ENCODE measurements around the gene GPR15. TPM values are rescaled to one million over a fixed set of nuclear protein-coding genes. Genes with fewer than 3 reads are reported as not detected.

The GPR15 gene
- total RNA-seq, 3 donors from 2014 or later (not counting 1 experiment from before 2014, with no cell fraction given), result 0.97 to 32.8 (median 1.5) TPM

GRCh38 chr3:98564282-98565005 is 32.7 kb downstream of the GPR15 start:
- TF ChIP-seq, protein P1, sequence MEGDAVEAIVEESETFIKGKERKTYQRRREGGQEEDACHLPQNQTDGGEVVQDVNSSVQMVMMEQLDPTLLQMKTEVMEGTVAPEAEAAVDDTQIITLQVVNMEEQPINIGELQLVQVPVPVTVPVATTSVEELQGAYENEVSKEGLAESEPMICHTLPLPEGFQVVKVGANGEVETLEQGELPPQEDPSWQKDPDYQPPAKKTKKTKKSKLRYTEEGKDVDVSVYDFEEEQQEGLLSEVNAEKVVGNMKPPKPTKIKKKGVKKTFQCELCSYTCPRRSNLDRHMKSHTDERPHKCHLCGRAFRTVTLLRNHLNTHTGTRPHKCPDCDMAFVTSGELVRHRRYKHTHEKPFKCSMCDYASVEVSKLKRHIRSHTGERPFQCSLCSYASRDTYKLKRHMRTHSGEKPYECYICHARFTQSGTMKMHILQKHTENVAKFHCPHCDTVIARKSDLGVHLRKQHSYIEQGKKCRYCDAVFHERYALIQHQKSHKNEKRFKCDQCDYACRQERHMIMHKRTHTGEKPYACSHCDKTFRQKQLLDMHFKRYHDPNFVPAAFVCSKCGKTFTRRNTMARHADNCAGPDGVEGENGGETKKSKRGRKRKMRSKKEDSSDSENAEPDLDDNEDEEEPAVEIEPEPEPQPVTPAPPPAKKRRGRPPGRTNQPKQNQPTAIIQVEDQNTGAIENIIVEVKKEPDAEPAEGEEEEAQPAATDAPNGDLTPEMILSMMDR (IDR thresholded peaks at IDR 0.05), result no peak
- peak overlapping the region; percentile 32 for H3K4me3 Mint-ChIP-seq
- peaks cover 45% of the 10 kb centered on the region for H3K4me1 ChIP-seq (ENCODE audit: control insufficient read depth, insufficient read depth, low read length)
- whole genome bisulfite sequencing (ENCODE audit: insufficient coverage), result 50% methylated on average over 2 of the region's 7 CpGs
- ATAC-seq (peak; percentile 62 to 80 (median 74)), DNase-seq (peak; percentile 28 to 81)
- H3K36me3 Mint-ChIP-seq, result no peaks in the 10 kb centered on the region
- no peaks in the 10 kb centered on the region for H3K9me3 Mint-ChIP-seq
- H3K9me3 ChIP-seq (ENCODE audit: control insufficient read depth, insufficient read depth, low read length), result no peaks in the 10 kb centered on the region
- H3K27ac ChIP-seq (ENCODE audit: low read length), result peak overlapping the region; percentile 92
- no peaks in the 10 kb centered on the region for H3K27me3 ChIP-seq (ENCODE audit: control insufficient read depth, insufficient read depth, low read length)
- H3K4me1 Mint-ChIP-seq, result peaks cover 70 to 71% of the 10 kb centered on the region in 2 donors
- peak overlapping the region; percentile 90 to 91 for H3K27ac Mint-ChIP-seq
- H3K36me3 ChIP-seq (ENCODE audit: control insufficient read depth, insufficient read depth, low read length), result no peaks in the 10 kb centered on the region
- intact Hi-C loops (cut with micrococcal nuclease), result no loop called here
- H3K4me3 ChIP-seq (ENCODE audit: low read length), result no peak overlapping the region
- H3K27me3 Mint-ChIP-seq (ENCODE audit: low read depth in 2 of 2), result no peaks in the 10 kb centered on the region

GRCh38 chr3:98565237-98565643 is 33.5 kb downstream of the GPR15 start:
- TF ChIP-seq, protein P1 (IDR thresholded peaks at IDR 0.05), result no peak
- Histone ChIP-seq H3K36me3 (ENCODE audit: control insufficient read depth, insufficient read depth, low read length) (no peaks in the 10 kb centered on the region), H3K4me1 (ENCODE audit: control insufficient read depth, insufficient read depth, low read length) (peaks cover 45% of the 10 kb centered on the region), H3K27ac (ENCODE audit: low read length) (peak overlapping the region; percentile 92), H3K4me3 (ENCODE audit: low read length) (no peak overlapping the region), H3K27me3 (ENCODE audit: control insufficient read depth, insufficient read depth, low read length) (no peaks in the 10 kb centered on the region), H3K9me3 (ENCODE audit: control insufficient read depth, insufficient read depth, low read length) (no peaks in the 10 kb centered on the region)
- ATAC-seq (no peak), DNase-seq (no peak)
- Mint-ChIP-seq H3K4me3 (peak overlapping the region; percentile 51), H3K27me3 (ENCODE audit: low read depth in 2 of 2) (no peaks in the 10 kb centered on the region), H3K9me3 (no peaks in the 10 kb centered on the region), H3K36me3 (no peaks in the 10 kb centered on the region), H3K4me1 (peaks cover 70 to 72% of the 10 kb centered on the region in 2 donors), H3K27ac (peak overlapping the region; percentile 90 to 91)
- 58% methylated on average over 2 of the region's 3 CpGs for whole genome bisulfite sequencing (ENCODE audit: insufficient coverage)
- intact Hi-C loops (cut with micrococcal nuclease), result no loop called here

DNA sequence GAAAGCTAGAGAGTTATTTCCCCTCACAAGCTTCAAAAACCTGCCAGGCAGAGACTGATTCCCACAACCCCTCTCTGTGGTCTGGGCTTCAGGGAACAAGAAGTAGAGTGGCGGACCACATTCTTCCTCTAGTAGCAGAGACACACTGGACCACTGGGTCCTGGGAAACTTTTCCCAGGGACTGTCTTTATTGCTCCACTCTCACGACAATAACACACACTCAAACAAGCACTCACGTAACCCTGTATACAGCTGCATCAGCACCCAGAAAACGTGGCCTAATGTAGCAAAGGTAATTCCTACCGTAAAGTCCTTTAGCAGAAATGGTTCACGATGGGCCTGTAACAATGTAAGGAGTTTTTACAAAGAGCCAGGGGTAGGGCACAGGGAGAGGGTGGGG is 34.1 kb downstream of the GPR15 start:
- Histone ChIP-seq H3K9me3 (ENCODE audit: control insufficient read depth, insufficient read depth, low read length) (no peaks in the 10 kb centered on the region), H3K27ac (ENCODE audit: low read length) (peak overlapping the region; percentile 92), H3K4me1 (ENCODE audit: control insufficient read depth, insufficient read depth, low read length) (peaks cover 45% of the 10 kb centered on the region), H3K27me3 (ENCODE audit: control insufficient read depth, insufficient read depth, low read length) (no peaks in the 10 kb centered on the region), H3K4me3 (ENCODE audit: low read length) (no peak overlapping the region), H3K36me3 (ENCODE audit: control insufficient read depth, insufficient read depth, low read length) (no peaks in the 10 kb centered on the region)
- H3K27ac Mint-ChIP-seq, result peak overlapping the region; percentile 90 to 91
- H3K4me1 Mint-ChIP-seq, result peaks cover 70% of the 10 kb centered on the region in 2 donors
- ATAC-seq (no peak), DNase-seq (no peak)
- H3K36me3 Mint-ChIP-seq, result no peaks in the 10 kb centered on the region
- no peaks in the 10 kb centered on the region for H3K27me3 Mint-ChIP-seq (ENCODE audit: low read depth in 2 of 2)
- WGBS (ENCODE audit: insufficient coverage), result 89% methylated on average over 6 of the region's 6 CpGs
- TF ChIP-seq, protein P1 (IDR thresholded peaks at IDR 0.05), result no peak
- no peaks in the 10 kb centered on the region for H3K9me3 Mint-ChIP-seq
- intact Hi-C loops (cut with micrococcal nuclease), result no loop called here
- H3K4me3 Mint-ChIP-seq, result peak overlapping the region; percentile 51
